GM12892 (cell line): ENCODE measurements around the gene FAM20C.

Source experiments
- POLR2A ChIP-seq: IDR thresholded peaks from 2 replicates; pipeline ENCODE4 v1.6.1; 2011; ENCODE audit warnings: low read depth, low read length, control low read depth
- TAF1 ChIP-seq: IDR thresholded peaks from 2 replicates; pipeline ENCODE4 v1.6.1; 2011; ENCODE audit warnings: low read depth, mild to moderate bottlenecking, control low read depth, low read length, borderline replicate concordance

GRCh38 chr7:181738-182137, 10.6 kb upstream of the FAM20C start:
- TF ChIP-seq TAF1 = no peak
- TF ChIP-seq POLR2A = no peak
